Ovary (tissue), 9 donors: ENCODE data around the gene PPP1R14C. TPM values are rescaled to one million over a fixed set of nuclear protein-coding genes. Genes with fewer than 3 reads are reported as not detected.
"Not testable (repeated sequence)": the region's sequence is repeated elsewhere in the genome, so short reads cannot be mapped to it uniquely, and the experiment has no call there.

Experiments used
- DNase-seq, 5 donors: peaks; one replicate each; pipeline ENCODE4 v3.0.0-alpha.2; 2019 to 2020
- H3K27ac ChIP-seq, 2 donors: fragments of 200-600 bp; one replicate each; pipeline versions ENCODE4 v1.5.1 to v1.8.0; 2019 to 2022
- H3K27me3 ChIP-seq: fragments of 200-600 bp; one replicate; pipeline ENCODE4 v1.8.0; 2022
- H3K36me3 ChIP-seq: fragments of 200-600 bp; sonication (generic); one replicate; pipeline ENCODE4 v1.5.1; 2019
- H3K4me1 ChIP-seq: one replicate; pipeline ENCODE4 v1.8.1; 2013; ENCODE audit warnings: mild to moderate bottlenecking, moderate library complexity; ENCODE audit not compliant: insufficient read depth
- H3K4me3 ChIP-seq: fragments of 200-600 bp; sonication (generic); one replicate; pipeline ENCODE4 v1.5.1; 2017
- H3K9me3 ChIP-seq, 2 donors: fragments of 200-600 bp in 1 of 2; sonication (generic) in 1 of 2; one replicate each; pipeline versions ENCODE4 v1.5.1 to v1.8.1; 2013 to 2019; ENCODE audit warnings: mild to moderate bottlenecking in 1 of 2, moderate library complexity in 1 of 2
- CTCF ChIP-seq, 3 donors: fragments of 450-650 bp in 2 of 3; fragments of 200-600 bp in 1 of 3; IDR thresholded peaks; one replicate each; pipeline versions ENCODE4 v1.5.1 to v1.8.0; 2016 to 2022; ENCODE audit warnings: antibody characterized with exemption in 3 of 3, mild to moderate bottlenecking in 1 of 3
- EP300 ChIP-seq: sonication (generic); formaldehyde crosslinking; IDR thresholded peaks from one replicate; pipeline ENCODE4 v1.6.1; 2017; ENCODE audit warnings: antibody characterized with exemption
- POLR2A ChIP-seq: fragments of 450-650 bp; IDR thresholded peaks from one replicate; pipeline ENCODE4 v1.6.1; 2017; ENCODE audit warnings: antibody characterized with exemption, mild to moderate bottlenecking, moderate library complexity
- WGBS, 3 donors: extraction: QIAGEN DNeasy Blood & Tissue Kit in 1 of 3; methylation state at CpG; one replicate each; pipeline versions ENCODE4 v1.1.5 to v1.1.7; 2013 to 2017; 5-methylcytosine and 5-hydroxymethylcytosine counted together
- intact Hi-C, 4 donors: fragments of 100-400 bp; cut with DNase I; formaldehyde crosslinking; loops; one replicate each; pipeline versions ENCODE4 v1.11.0 to v1.15.1; 2022 to 2023
- polyA plus RNA-seq, 2 donors: library from polyadenylated mRNA; stranded (reverse); fragments of 200-250 nt in 1 of 2; fragments of 350-450 nt in 1 of 2; fragmentation: Illumina TruSeq in 1 of 2; extraction: RNeasy Lipid Tissue Mini Kit (QIAGEN cat#74804) in 1 of 2; gene quantifications; one replicate each; pipeline ENCODE4 v1.2.3, GENCODE V29; 2013 to 2014
- total RNA-seq, 7 donors: library from RNA; depleted of rRNA in 2 of 7; stranded (reverse); fragments of >200 nt in 2 of 7; fragmentation: NEBNext Ultra II Directional in 3 of 7; extraction: Animal tissue kit (Norgen Biotek cat#: 25700) in 3 of 7; gene quantifications; one replicate each; pipeline versions ENCODE4 v1.1.0 to v1.2.4, GENCODE V29; 2016 to 2023
- donor health status: DM: no; HTN: no; CAD: no; lungs with moderate emphysema.
- donor health status: DM: no; HTN: no; CAD: no.
- donor health status: Bipolar disorder and iron deficiency.
- donor health status: DM: yes; HTN: yes; CAD: no.
- donor health status: DM: no; HTN: no; CAD: no.
- donor health status: DM: yes; HTN: yes; CAD: no.

The PPP1R14C gene
- total and polyA plus RNA-seq, 9 donors: 0.12 to 8.6 (median 0.40) TPM; not detected in 2

- Histone ChIP-seq H3K9me3 (no peaks in the 10 kb centered on the region), H3K4me3 (no peak overlapping the region), H3K27me3 (no peaks in the 10 kb centered on the region), H3K4me1 (no peaks in the 10 kb centered on the region), H3K27ac (no peak overlapping the region), H3K36me3 (no peaks in the 10 kb centered on the region)
- 88 to 94% (median 90%) methylated on average over 8 of the region's 8 CpGs for WGBS, 3 donors
- no peak for DNase-seq
- TF ChIP-seq POLR2A (no peak), EP300 (no peak), CTCF (IDR thresholded peaks at IDR 0.05) (no peak)
- intact Hi-C loops: no loop called here
Observed at GRCh38 chr6:150185732-150186117, 42.9 kb downstream of the PPP1R14C start.

GRCh38 chr6:150186129-150186898 is 43.5 kb downstream of the PPP1R14C start:
- no peak for TF ChIP-seq CTCF (IDR thresholded peaks at IDR 0.05)
- no peak for TF ChIP-seq POLR2A
- no peak for TF ChIP-seq EP300
- Histone ChIP-seq H3K4me3 (no peak overlapping the region), H3K27me3 (no peaks in the 10 kb centered on the region), H3K4me1 (no peaks in the 10 kb centered on the region), H3K9me3 (no peaks in the 10 kb centered on the region), H3K27ac (no peak overlapping the region), H3K36me3 (no peaks in the 10 kb centered on the region)
- intact Hi-C loops: no loop called here
- 93 to 96% (median 94%) methylated on average over 9 of the region's 9 CpGs for WGBS, 3 donors
- DNase-seq: no peak

- 68 to 98% (median 90%) methylated on average over 2 of the region's 2 CpGs for WGBS, 3 donors
- H3K36me3 ChIP-seq: not testable (repeated sequence)
Observed at GRCh38 chr6:150187433-150187832, 44.6 kb downstream of the PPP1R14C start.

GRCh38 chr6:150189122-150189521 is 46.3 kb downstream of the PPP1R14C start:
- Histone ChIP-seq H3K4me3 (no peak overlapping the region), H3K27ac (no peak overlapping the region), H3K27me3 (no peaks in the 10 kb centered on the region), H3K4me1 (no peaks in the 10 kb centered on the region), H3K9me3 (no peaks in the 10 kb centered on the region), H3K36me3 (no peaks in the 10 kb centered on the region)
- intact Hi-C loops: no loop called here
- 75 to 81% (median 77%) methylated on average over 5 of the region's 5 CpGs for WGBS, 3 donors
- no peak for DNase-seq
- TF ChIP-seq CTCF (IDR thresholded peaks at IDR 0.05) (no peak), POLR2A (no peak), EP300 (no peak)

More at GRCh38 chr6:150187433-150187832, 44.6 kb downstream of the PPP1R14C start:
- H3K9me3 ChIP-seq, H3K4me3 ChIP-seq, H3K27ac ChIP-seq, H3K27me3 ChIP-seq, intact Hi-C loops, H3K4me1 ChIP-seq, DNase-seq: not testable (repeated sequence)

GRCh38 chr6:150191809-150192208 is 49.0 kb downstream of the PPP1R14C start:
- Histone ChIP-seq H3K27me3 (no peaks in the 10 kb centered on the region), H3K27ac (no peak overlapping the region), H3K36me3 (no peaks in the 10 kb centered on the region), H3K4me3 (no peak overlapping the region), H3K9me3 (no peaks in the 10 kb centered on the region), H3K4me1 (peaks cover 2% of the 10 kb centered on the region)
- no peak for DNase-seq
- 75 to 90% (median 77%) methylated on average over 3 of the region's 3 CpGs for WGBS, 3 donors
- TF ChIP-seq EP300 (no peak), CTCF (IDR thresholded peaks at IDR 0.05) (no peak), POLR2A (no peak)
- intact Hi-C loops: no loop called here
